GM23248 (cell line): ENCODE data around the gene PTCH2.

Source experiments
- EZH2 ChIP-seq: fragments of 200-600 bp; sonication (generic); IDR thresholded peaks from 2 replicates; pipeline ENCODE4 v1.6.1; 2018; ENCODE audit warnings: antibody characterized with exemption, mild to moderate bottlenecking; ENCODE audit not compliant: insufficient read depth, poor library complexity, severe bottlenecking
- EZH2phosphoT487 ChIP-seq: fragments of 200-600 bp; sonication (generic); IDR thresholded peaks from 2 replicates; pipeline ENCODE4 v1.6.1; 2018; ENCODE audit warnings: antibody characterized with exemption, moderate library complexity, mild to moderate bottlenecking, low read depth; ENCODE audit not compliant: insufficient read depth

- TF ChIP-seq EZH2, result no peak
- no peak for TF ChIP-seq EZH2phosphoT487
These were observed 13.3 kb downstream of the PTCH2 start for GRCh38 chr1:44829506-44830384.
